Psoas muscle (tissue), 8 donors: ENCODE results near the gene RTRAF. TPM values are rescaled to one million over a fixed set of nuclear protein-coding genes. Genes with fewer than 3 reads are reported as not detected.

ENCODE experiments used
- ATAC-seq, 4 donors: fragments of 200-7000 bp; cut with Tn5 transposase; one replicate each; pipeline ENCODE4 v1.9.1; 2020; ENCODE audit warnings: moderate library complexity in 3 of 4, mild to moderate bottlenecking in 2 of 4
- DNase-seq, 2 donors: peaks; one replicate each; pipeline ENCODE4 v3.0.0-alpha.2; 2020
- H3K27ac ChIP-seq: fragments of 200-600 bp; one replicate; pipeline ENCODE4 v1.8.0; 2022
- H3K27me3 ChIP-seq, 3 donors: fragments of 200-600 bp in 1 of 3; one replicate each; pipeline versions ENCODE4 v1.6.1 to v1.8.0; 2013 to 2022; ENCODE audit warnings: low read length in 2 of 3, mild to moderate bottlenecking in 2 of 3, moderate library complexity in 1 of 3; ENCODE audit not compliant: insufficient read depth in 3 of 3
- H3K36me3 ChIP-seq, 2 donors: fragments of 200-600 bp in 1 of 2; one replicate each; pipeline versions ENCODE4 v1.6.1 to v1.8.0; 2013 to 2022; ENCODE audit warnings: low read depth in 1 of 2, mild to moderate bottlenecking in 1 of 2, moderate library complexity in 1 of 2; ENCODE audit not compliant: insufficient read depth in 1 of 2
- H3K4me1 ChIP-seq: fragments of 200-600 bp; one replicate; pipeline ENCODE4 v1.8.0; 2022
- H3K4me3 ChIP-seq: fragments of 200-600 bp; one replicate; pipeline ENCODE4 v1.8.0; 2022; ENCODE audit warnings: mild to moderate bottlenecking
- H3K9me3 ChIP-seq: fragments of 200-600 bp; one replicate; pipeline ENCODE4 v1.8.0; 2022
- CTCF ChIP-seq: fragments of 200-600 bp; IDR thresholded peaks from one replicate; pipeline ENCODE4 v1.8.0; 2022; ENCODE audit warnings: antibody characterized with exemption
- WGBS, 3 donors: extraction: QIAGEN DNeasy Blood & Tissue Kit; methylation state at CpG; one replicate each; pipeline versions ENCODE4 v1.1.6 to v1.1.7; 2013; 5-methylcytosine and 5-hydroxymethylcytosine counted together
- intact Hi-C, 2 donors: fragments of 100-400 bp; cut with DNase I; formaldehyde crosslinking; loops; one replicate each; pipeline versions ENCODE4 v1.11.0 to v1.14.2; 2022
- long read RNA-seq, 2 donors: library from polyadenylated mRNA; unstranded; transcript quantifications; one replicate each; pipeline ENCODE4 v2.0.0, GENCODE V29; 2021
- polyA plus RNA-seq, 3 donors: library from polyadenylated mRNA; stranded (reverse); fragments of 200-250 nt; gene quantifications; one replicate each; pipeline ENCODE4 v1.2.3, GENCODE V29; 2013
- total RNA-seq, 4 donors: library from RNA; stranded (reverse); fragmentation: NEBNext Ultra II Directional in 2 of 4; extraction: Animal tissue kit (Norgen Biotek cat#: 25700) in 2 of 4; gene quantifications; one replicate each; pipeline versions ENCODE4 v1.2.1 to v1.2.4, GENCODE V29; 2021 to 2023
- donor health status: healthy with polysubstance abuse.
- donor health status: DM: no; HTN: no; CAD: no; lungs with moderate emphysema.
- donor health status: Bipolar disorder and iron deficiency.
- donor health status: healthy.
- donor health status: DM: yes; HTN: yes; CAD: no.
- donor health status: DM: no; HTN: no; CAD: no.
- donor health status: DM: no; HTN: no; CAD: no.
- donor health status: DM: yes; HTN: yes; CAD: no.

Gene RTRAF
- total RNA-seq: 100 to 1,000 TPM; 153 to 174 (median 166) TPM
- polyA plus RNA-seq: 100 to 1,000 TPM; 110 to 151 (median 135) TPM
- long read RNA-seq, donor 1, full-length matches to known transcripts: 56 of 64 reads
- long read RNA-seq, donor 1, partial matches to known transcripts: 5 of 64 reads
- long read RNA-seq, donor 1, other reads (novel, unspliced or antisense): 3 of 64 reads
- long read RNA-seq, donor 2, full-length matches to known transcripts: 116 of 122 reads
- long read RNA-seq, donor 2, partial matches to known transcripts: 1 of 122 reads
- long read RNA-seq, donor 2, other reads (novel, unspliced or antisense): 5 of 122 reads

DNA sequence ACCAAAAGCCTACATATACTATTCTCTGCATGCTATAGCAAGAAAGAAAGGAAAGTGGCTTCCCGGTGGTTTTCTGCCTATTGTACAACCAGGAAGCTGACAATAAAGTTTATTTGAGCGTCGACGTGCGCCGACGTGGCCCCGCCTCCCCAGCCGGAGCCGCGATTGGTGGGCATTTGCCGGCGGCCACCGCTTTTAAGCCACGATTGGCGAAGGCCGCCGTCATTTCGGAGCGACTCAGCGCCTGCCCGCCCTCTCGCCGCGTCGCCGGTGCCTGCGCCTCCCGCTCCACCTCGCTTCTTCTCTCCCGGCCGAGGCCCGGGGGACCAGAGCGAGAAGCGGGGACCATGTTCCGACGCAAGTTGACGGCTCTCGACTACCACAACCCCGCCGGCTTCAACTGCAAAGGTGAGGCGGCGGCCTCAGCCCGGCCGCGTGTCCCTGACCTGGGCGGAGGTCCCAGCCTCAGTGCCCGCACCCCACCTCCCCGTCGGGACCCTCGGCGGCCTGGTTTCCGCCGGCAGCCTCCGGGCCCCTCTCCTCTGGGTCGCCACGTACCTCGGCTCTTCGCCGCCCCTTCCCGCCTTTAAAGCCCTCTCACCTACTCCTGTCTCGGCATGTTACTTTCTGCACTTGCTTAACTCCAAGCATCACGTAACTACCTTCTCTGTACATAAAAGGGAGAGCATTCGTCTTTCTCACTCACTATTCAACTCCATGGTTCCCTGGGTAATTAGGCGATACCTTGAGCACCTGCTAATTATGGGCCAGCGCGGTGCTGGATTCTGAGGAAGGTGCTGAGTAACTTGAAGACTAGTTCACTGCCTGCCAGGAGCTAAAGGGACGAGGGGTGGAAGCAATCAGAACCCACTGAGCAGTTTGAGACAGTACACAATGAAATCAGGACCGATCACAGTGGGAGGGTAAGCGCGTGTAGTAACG, at the start of gene RTRAF:
Gene RTRAF, plus strand, starts transcription at position 254 of the 942 bp plus-strand sequence. Its CDS starts 94 bp downstream, at position 348.
- peak within 1 kb of the TSS; percentile 93 for H3K4me3 ChIP-seq
- peaks cover 0 to 34% of the 10 kb centered on the region in 2 donors for H3K36me3 ChIP-seq
- H3K27me3 ChIP-seq: no peaks in the 10 kb centered on the region
- ATAC-seq (peak; percentile 99 to 100 (median 100)), DNase-seq (peak; percentile 95 to 97)
- H3K9me3 ChIP-seq: no peaks in the 10 kb centered on the region
- WGBS, 3 donors: 0 to 1% (median 1%) methylated on average over 57 to 72 of the region's 72 CpGs
- no peak for TF ChIP-seq CTCF
- intact Hi-C loops: no loop called here
- H3K4me1 ChIP-seq: peaks cover 20% of the 10 kb centered on the region
- H3K27ac ChIP-seq: peak within 1 kb of the TSS; percentile 91

- ATAC-seq (no peak), DNase-seq (no peak)
- no peaks in the 10 kb centered on the region for H3K4me1 ChIP-seq
- intact Hi-C loops: no loop called here
- 72 to 77% (median 76%) methylated on average over 10 of the region's 10 CpGs for WGBS, 3 donors
- H3K36me3 ChIP-seq: no peaks in the 10 kb centered on the region
- no peak overlapping the region for H3K4me3 ChIP-seq
- H3K27ac ChIP-seq: no peak overlapping the region
- TF ChIP-seq CTCF: no peak
- H3K9me3 ChIP-seq: peaks cover 1% of the 10 kb centered on the region
- no peaks in the 10 kb centered on the region for H3K27me3 ChIP-seq
These were observed 49.5 kb upstream of the RTRAF start for GRCh38 chr14:51939755-51940301.

- TF ChIP-seq CTCF: no peak
- H3K9me3 ChIP-seq: peaks cover 5% of the 10 kb centered on the region
- intact Hi-C loops: no loop called here
- ATAC-seq (no peak), DNase-seq (no peak)
- 95 to 96% (median 95%) methylated on average over 2 of the region's 2 CpGs for WGBS, 3 donors
- H3K27ac ChIP-seq: no peak overlapping the region
- no peaks in the 10 kb centered on the region for H3K27me3 ChIP-seq
- no peaks in the 10 kb centered on the region for H3K4me1 ChIP-seq
- no peaks in the 10 kb centered on the region for H3K36me3 ChIP-seq
- H3K4me3 ChIP-seq: no peak overlapping the region
These were observed 46.4 kb upstream of the RTRAF start for GRCh38 chr14:51942971-51943370.

GRCh38 chr14:51950007-51950406, 39.3 kb upstream of the RTRAF start:
- 50 to 57% (median 50%) methylated on average over 2 of the region's 2 CpGs for WGBS, 3 donors
- no peak for TF ChIP-seq CTCF
- H3K36me3 ChIP-seq: no peaks in the 10 kb centered on the region
- H3K27me3 ChIP-seq: no peaks in the 10 kb centered on the region
- no peaks in the 10 kb centered on the region for H3K4me1 ChIP-seq
- H3K9me3 ChIP-seq: peaks cover 2% of the 10 kb centered on the region
- no peak for DNase-seq
- H3K27ac ChIP-seq: no peak overlapping the region
- ATAC-seq: no peak
- intact Hi-C loops: no loop called here
- H3K4me3 ChIP-seq: no peak overlapping the region
